HG03097 (cell line): ENCODE data around the gene ESR1.
"Not testable (repeated sequence)": the region's sequence is repeated elsewhere in the genome, so short reads cannot be mapped to it uniquely, and the experiment has no call there.

Experiments used
- ATAC-seq: cut with Tn5 transposase; IDR thresholded peaks from one replicate; pipeline ENCODE4 v1.9.1; 2021; ENCODE audit not compliant: unreplicated experiment, low FRiP score

ESR1 gene

DNA sequence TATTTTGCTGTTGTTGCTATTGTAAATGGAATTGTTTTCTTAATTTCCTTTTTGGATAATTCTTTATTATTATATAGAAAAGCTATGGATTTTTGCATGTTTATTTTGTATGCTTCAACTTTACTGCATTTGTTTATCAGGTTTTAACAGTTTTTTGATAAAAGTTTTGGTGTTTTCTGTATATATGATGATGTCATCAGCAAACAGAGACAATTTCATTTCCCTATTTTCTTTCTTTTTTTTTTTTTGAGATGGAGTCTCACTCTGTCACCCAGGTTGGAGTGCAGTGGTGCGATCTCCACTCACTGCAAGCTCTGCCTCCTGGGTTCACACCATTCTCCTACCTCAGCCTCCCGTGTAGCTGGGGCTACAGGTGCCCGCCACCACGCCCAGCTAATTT lies 156.9 kb downstream of the ESR1 start:
- ATAC-seq: not testable (repeated sequence)

- ATAC-seq: no peak
These were observed 166.7 kb downstream of the ESR1 start for GRCh38 chr6:151974061-151974617.

DNA sequence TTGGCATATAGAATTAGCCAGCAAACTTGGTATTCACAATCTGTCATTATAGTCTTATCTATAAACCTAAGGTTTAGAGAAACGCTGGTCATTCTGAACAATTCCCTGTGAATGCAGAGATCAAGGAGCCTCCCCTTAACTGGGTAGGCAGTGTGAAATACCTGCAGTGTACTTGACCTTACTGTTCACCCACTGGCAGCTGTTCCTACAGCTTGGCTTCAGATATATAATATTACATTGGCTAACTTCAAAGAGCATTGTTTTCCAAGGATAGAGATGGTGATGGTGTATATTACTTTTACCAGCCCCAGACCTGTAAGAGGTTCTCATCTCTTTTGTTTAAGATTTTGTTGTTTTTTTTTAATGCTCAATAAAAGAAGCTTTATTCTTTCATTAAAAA lies 168.3 kb downstream of the ESR1 start:
- ATAC-seq: no peak

- ATAC-seq: not testable (repeated sequence)
These were observed 180.7 kb downstream of the ESR1 start for GRCh38 chr6:151988199-151988598.

- ATAC-seq: no peak
These were observed 184.6 kb downstream of the ESR1 start for GRCh38 chr6:151992091-151992490.

GRCh38 chr6:151993364-151993763 lies 185.9 kb downstream of the ESR1 start:
- no peak for ATAC-seq

- no peak for ATAC-seq
These were observed 191.3 kb downstream of the ESR1 start for GRCh38 chr6:151998784-151999183.

DNA sequence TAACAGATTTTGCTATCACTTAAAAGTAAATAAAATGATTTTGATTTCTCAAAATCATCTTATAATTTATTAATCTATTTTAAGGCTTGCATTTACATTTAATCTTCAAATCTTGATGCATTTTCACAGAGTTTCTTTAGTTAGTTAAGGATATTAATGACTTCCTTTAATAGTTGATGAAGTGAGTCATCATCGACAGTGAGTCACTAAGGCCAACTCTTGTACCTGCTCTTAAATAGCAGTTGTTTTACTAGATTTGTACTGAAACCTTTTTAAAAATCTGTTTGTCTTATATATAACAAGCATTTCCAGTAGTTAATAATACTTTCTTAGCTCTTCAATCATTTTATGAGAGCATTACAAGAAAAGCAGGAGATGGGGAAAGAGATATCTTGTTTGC lies 191.7 kb downstream of the ESR1 start:
- ATAC-seq: no peak

GRCh38 chr6:152001408-152001807 lies 193.9 kb downstream of the ESR1 start:
- ATAC-seq: no peak

GRCh38 chr6:152002306-152002705 lies 194.8 kb downstream of the ESR1 start:
- no peak for ATAC-seq

DNA sequence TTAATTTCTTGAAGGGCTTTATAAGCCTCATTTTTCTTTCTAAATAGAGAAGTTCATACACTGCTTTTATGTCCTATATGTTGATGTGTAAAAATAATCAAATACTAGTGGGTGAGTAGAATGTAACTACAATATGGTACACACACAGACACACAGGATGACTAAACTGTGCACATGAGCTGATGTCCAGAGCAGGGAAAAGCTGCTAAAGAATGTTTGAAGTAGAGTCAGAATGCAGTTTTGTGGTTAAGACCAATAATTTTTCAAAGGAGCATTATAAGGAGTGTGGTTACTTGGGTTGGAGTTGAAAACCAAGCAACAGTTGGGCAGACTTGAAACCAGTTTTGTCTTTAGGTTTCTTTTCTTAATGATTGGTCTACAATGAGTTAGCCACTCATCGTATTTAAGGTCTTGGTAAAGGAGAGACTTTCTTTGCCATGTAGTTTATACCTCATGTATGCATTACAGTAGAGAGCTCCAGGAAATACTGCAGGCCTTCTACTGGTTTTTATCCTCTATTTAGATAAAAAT lies 196.6 kb downstream of the ESR1 start:
- ATAC-seq: no peak

DNA sequence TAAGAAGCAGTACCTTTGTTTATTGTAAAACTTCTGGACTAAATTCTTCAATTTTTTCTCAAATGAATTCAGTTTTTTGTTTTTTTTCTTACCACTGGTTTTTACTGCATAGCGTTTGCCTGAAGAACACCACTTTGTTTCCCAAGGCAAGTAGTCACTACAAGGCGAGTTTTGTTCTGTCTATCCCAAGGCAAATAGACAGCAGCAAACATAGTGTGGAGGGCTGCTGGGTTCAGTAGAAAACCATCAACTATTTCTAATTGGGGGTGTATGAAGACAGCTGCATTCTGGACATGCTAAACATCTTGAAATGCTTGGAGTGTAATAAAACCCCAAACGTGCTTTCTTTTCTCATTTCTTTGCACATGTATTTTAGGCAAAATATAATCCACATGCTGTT lies 197.4 kb downstream of the ESR1 start:
- no peak for ATAC-seq

GRCh38 chr6:152008779-152009178 lies 201.3 kb downstream of the ESR1 start:
- no peak for ATAC-seq

DNA sequence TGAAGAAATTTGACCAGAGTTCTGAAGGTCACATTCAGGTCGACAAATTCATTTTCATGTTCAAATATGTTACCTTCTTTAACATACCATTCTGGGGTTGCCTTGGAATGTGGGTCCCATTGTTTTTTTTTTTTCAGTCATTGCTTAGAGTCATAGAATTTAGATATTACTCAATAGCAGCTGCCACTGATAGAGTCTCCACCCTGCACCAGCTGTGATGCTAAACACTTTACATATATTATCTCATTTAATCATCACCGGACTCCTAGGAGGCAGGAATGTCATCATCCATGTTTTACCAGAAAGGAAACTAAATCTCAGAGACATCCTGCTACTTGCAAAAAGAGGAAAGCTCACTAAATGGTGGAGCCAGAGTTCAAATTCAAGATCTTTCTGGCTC lies 204.7 kb downstream of the ESR1 start:
- ATAC-seq: no peak

GRCh38 chr6:152018876-152019275 lies 211.4 kb downstream of the ESR1 start:
- ATAC-seq: no peak

- no peak for ATAC-seq
These were observed 214.8 kb downstream of the ESR1 start for GRCh38 chr6:152022303-152022702.

- no peak for ATAC-seq
These were observed 216.1 kb downstream of the ESR1 start for GRCh38 chr6:152023613-152024012.

- no peak for ATAC-seq
These were observed 218.8 kb downstream of the ESR1 start for GRCh38 chr6:152026291-152026690.

- not testable (repeated sequence) for ATAC-seq
These were observed 219.3 kb downstream of the ESR1 start for GRCh38 chr6:152026744-152027143.

GRCh38 chr6:152033765-152034164 lies 226.3 kb downstream of the ESR1 start:
- ATAC-seq: not testable (repeated sequence)

- no peak for ATAC-seq
These were observed 227.1 kb downstream of the ESR1 start for GRCh38 chr6:152034631-152035030.

- no peak for ATAC-seq
These were observed 238.6 kb downstream of the ESR1 start for GRCh38 chr6:152046118-152046517.

DNA sequence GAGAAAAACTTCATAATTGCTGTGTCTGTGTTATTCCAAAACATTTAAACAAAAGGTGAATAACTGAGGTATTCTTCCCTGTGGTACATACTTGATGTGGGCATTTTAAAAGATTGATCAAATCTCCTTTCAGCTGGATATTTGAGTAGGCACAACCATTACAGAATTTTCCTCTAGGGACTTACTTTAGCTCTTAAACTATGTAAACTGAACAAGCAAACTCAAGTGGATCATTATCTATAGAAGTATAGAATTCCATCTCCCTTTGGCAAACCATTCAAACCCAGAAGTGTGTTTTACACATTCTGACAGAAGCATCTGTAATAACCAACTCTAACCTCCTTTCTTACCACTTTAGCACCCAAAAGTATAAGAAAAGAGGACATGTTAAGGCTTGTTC lies 241.4 kb downstream of the ESR1 start:
- ATAC-seq: no peak
